ENCODE results near the gene ACKR1.

The ACKR1 gene, protein sequence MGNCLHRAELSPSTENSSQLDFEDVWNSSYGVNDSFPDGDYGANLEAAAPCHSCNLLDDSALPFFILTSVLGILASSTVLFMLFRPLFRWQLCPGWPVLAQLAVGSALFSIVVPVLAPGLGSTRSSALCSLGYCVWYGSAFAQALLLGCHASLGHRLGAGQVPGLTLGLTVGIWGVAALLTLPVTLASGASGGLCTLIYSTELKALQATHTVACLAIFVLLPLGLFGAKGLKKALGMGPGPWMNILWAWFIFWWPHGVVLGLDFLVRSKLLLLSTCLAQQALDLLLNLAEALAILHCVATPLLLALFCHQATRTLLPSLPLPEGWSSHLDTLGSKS

DNA sequence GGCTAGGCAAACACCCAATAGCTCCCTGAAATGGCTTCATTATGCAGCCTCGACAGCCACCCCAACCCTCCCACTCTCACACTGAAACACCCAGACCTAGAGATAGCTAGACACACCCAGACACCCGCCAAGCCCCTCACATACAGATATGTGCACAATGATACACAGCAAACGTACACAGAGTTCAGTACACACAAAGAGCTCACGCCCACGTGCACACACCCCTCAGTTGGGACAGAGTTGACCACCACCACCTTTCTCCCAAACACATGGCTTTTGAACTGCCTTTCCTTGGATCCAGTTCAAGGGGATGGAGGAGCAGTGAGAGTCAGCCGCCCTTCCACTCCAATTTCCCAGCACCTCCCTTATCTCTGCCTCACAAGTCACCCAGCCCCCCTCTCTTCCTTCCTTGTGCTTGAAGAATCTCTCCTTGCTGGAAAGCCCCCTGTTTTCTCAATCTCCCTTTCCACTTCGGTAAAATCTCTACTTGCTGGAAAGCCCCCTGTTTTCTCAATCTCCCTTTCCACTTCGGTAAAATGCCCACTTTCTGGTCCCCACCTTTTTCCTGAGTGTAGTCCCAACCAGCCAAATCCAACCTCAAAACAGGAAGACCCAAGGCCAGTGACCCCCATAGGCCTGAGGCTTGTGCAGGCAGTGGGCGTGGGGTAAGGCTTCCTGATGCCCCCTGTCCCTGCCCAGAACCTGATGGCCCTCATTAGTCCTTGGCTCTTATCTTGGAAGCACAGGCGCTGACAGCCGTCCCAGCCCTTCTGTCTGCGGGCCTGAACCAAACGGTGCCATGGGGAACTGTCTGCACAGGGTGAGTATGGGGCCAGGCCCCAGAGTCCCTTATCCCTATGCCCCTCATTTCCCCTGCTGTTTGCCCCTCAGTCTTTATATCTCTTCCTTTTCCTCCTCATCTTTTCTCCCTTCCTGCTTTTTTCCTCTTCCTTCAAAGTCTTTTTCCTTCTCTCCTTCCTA, at the start of gene ACKR1:
TSS of gene ACKR1 (plus strand) at position 715 of the 981 bp plus-strand sequence. CDS start at position 800, 85 bp downstream.
- FAIRE-seq: no peak

DNA sequence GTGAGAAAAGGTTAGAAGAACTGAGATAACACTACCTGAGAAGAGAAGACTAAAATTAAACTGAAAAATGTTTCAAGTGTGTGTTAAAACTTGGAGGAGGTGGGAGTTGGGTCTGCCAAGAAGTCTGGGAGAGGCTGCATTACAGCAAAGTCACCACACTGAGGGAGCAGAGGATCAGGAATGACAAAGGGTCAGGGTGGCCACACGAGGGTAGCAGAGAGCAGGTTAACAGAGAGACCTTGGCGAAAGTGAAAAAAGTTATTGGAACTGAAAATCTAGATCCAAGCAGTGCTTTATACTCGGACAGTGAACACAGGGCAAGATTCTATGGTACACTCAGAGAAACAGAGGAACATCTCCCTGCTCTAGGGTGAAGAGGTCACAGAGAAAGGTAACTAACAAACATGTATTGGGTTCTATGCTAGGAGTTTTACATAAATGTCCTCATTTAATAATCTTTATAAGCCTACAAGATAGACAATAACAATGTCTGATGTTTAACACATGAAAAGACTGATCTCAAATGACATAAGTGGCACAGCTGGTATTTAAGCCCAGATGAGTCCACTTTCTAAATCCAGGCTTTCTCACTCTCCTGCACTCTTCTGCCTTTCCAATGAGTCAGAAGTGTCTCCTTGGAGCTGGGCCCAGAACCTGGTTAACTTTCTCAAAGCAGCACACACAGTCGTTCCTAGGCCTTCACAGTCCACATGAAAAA, 43.5 kb upstream of the ACKR1 start:
- FAIRE-seq: peak; percentile 52

GRCh38 chr1:159161719-159162026, 43.0 kb upstream of the ACKR1 start:
- no peak for FAIRE-seq

DNA sequence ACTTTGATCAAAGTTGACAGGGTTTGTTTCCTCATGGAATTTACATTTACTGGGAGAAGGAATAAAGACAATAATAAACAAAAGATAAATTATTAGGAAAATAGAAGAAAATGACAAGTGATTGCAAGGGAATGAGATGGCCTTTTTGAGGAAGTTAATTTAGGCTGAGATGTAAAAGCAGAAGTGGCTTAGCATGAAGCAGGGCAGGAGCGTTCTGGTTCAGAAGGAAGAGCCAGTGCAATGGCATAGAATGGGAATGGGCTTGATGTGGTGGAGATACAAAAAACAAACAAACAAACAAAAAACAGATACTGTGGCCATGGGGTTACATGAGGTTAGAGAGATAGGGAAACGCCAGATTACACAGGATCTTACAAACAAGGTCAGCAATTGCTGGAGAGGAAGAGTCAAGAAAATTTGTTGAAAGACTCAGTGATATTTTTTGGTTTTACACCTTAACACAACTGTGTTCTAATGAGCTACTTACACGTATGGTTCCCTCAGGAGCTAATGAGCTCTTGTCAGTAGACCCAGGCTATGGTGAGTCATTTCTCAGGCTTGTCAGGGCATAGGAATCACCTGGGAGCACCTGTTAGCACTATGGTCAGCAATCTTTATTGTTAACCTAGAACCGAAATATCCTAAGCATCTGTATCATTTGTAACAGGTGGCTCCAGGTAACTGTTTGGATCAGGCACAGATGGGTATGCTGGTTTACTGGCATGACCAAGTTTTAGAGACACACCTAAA, 42.0 kb upstream of the ACKR1 start:
- no peak for FAIRE-seq

DNA sequence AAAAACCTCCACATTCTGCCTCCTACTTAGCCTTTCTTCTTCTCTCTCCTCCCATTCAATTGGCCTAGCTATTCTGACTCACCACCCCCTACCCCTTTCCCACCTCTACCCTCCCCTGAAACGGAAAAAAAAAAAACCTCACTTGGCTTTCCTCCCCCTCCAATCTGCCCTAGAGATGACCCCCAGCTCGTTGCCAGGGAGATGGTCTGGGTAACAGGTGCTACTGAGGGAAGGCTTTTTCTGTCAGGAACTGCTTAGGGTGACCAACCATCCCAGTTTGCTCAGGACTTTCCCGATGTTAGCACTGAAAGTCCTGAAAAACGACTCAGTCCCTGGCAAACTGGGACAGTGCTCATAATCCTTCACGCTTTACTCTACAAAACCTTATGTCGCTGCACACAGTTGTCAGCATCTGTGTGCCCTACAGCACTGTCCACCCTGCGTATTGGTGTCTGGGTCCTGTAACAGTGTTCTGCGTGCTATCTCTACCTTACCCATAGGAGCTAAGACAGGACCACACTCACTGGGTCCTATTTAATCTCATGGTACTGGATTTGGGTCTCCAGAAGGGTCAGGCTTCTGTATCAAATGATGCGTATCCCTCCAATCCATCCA, 41.0 kb upstream of the ACKR1 start:
- no peak for FAIRE-seq

DNA sequence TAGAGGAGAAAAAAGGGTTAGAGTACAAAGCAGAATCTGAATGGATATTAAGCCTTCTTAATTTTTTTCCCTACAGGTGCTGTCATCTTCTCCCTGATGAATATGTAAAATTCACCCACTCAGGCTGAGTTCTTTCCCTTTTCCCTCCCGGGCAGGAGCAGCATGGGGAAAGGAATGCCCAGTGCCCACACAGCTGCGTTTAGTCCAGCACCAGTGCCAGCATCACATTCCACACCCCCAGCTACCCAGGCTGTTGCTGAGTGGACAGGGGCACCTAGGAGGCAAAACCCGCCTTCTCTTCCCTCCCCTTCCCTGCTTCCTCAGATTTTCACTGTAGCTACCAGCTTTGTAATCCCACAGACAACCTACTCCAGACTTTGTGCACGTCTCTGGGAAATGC, 36.6 kb upstream of the ACKR1 start:
- FAIRE-seq: no peak

- FAIRE-seq: no peak
These were observed 34.0 kb upstream of the ACKR1 start for GRCh38 chr1:159170639-159171038.

DNA sequence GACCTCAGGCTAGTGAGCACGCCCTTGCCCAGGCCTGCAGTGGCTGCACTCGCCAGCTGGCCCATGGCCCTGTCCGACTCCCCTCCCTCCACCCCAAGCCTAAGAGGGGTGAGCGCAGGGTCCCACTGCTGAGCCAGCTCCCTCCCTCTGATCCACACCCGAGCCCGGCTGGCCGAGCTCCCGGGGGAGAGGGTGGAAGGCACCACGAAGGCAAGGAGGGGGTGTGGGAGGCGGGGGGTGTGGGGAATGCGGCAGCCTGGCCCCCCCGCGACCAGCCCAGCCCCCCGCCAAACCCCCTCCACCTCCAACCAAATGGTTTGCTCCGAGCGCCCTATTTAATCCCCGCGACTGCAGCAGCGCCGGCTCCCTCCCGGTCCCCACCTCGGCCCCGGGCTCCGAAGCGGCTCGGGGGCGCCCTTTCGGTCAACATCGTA, 33.4 kb upstream of the ACKR1 start, which contains the start of gene CADM3:
TSS of gene CADM3 (plus strand) at position 362 of the 434 bp plus-strand sequence. CDS start 151 bp downstream, outside the sequence.
- FAIRE-seq: no peak

DNA sequence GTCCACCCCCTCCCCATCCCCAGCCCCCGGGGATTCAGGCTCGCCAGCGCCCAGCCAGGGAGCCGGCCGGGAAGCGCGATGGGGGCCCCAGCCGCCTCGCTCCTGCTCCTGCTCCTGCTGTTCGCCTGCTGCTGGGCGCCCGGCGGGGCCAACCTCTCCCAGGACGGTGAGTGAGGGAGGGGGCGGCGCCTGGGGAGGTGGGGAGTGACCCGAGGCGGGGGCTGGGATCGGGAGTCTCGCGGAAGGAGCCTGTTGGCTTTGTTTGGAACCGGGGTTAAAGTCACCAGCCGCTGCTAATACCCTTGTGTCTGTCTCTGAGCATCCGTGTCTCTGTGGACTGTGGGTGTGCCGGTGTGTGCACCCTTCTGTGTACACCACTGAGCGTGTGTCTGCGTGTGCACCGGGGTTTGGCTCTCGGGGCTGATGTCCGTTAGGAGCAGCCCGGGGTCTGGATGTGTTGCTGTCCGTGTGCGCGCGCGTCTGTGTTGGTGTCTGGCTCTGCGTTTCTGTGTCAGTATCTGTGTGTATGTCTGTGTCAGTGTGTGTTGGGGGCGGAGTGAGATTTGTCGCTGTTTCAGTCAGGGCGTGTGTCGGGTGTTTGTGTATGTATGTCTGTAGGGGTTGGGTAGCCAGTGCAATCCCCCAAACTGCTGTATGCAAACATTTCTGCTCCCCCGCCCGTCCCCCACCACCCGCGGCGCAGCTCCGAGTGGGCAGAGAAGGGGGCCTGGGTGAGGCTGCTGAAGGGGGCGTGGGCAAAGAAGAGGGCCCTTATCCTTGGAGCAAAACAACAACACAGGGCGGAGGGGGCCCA, 32.8 kb upstream of the ACKR1 start:
- FAIRE-seq: no peak

GRCh38 chr1:159172614-159173291, 31.9 kb upstream of the ACKR1 start:
- no peak for FAIRE-seq

DNA sequence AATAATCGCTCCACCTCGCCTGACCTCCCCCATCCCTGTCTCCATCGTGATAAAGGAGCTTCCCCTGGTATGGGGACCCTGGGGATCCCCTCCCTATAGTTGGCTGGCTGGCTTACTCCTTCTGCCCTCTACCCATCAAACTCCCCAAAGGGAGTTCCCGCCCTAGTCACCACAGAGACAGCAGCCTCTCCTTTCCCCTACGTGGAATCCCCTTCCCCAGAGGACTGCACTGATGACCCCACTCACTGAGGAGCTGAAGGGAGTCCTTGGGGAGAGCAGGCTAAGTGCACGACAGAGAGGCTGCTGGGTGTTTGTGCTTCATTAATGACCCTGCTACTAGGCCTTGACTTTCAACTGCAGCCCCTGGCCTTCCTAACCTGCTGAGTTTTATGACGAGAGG, 31.4 kb upstream of the ACKR1 start:
- no peak for FAIRE-seq

DNA sequence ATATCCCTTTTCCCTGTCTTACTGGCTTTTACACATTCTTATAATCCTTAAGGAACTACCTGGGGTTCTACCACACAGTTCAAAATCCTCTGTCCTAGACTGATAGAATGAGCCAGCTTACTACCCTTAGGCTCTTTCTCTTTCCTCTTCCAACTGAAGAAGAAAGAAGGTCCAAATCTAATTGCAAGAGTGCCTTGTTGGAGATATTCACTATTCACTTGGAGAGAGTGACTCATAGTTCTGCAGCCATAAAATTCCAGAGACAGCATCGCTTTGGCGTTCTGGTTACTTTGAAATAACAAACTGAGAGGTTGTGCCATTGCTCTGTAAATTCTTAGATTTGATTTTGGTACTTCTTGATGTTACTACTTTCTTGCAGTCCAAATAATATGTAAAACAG, 29.1 kb upstream of the ACKR1 start:
- no peak for FAIRE-seq

GRCh38 chr1:159177272-159177907, 27.3 kb upstream of the ACKR1 start:
- FAIRE-seq: no peak

DNA sequence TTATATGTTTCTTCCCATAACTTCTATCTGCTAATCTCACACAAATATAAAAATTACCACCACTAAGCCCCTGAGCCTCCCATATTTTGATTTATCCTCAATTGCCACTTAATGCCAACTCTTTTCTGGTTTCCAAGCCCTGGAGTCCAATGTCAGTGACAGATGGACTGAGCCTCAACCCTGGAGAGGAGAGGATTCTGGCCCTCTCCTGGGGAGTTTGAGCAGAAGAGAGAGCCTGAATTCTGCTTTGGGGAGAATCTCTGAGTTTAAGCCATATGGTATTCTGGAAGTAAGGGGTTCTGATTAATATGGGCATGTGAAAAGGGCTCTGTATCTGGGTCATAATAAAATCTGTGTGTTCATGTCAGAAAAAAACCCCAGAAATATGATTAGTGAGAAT, 24.8 kb upstream of the ACKR1 start:
- no peak for FAIRE-seq

DNA sequence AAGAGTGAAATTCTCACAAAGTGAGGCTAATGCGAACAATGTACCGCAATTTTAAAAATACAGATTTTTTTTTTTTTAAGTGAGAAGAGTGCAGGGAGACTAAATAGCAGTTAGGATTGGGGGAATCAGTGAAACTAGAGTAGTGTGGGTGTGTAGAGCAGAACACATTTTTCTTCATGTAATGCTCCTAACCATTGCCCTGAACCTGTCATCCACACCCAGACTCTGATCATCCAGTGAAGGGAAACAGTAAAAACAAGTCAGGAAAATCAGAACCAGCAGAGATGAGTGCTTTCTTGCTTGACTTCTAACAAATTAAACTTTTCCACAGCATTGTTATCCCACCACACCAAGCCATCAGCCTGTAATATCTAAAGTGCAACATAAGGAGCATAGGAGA, 24.2 kb upstream of the ACKR1 start:
- no peak for FAIRE-seq

DNA sequence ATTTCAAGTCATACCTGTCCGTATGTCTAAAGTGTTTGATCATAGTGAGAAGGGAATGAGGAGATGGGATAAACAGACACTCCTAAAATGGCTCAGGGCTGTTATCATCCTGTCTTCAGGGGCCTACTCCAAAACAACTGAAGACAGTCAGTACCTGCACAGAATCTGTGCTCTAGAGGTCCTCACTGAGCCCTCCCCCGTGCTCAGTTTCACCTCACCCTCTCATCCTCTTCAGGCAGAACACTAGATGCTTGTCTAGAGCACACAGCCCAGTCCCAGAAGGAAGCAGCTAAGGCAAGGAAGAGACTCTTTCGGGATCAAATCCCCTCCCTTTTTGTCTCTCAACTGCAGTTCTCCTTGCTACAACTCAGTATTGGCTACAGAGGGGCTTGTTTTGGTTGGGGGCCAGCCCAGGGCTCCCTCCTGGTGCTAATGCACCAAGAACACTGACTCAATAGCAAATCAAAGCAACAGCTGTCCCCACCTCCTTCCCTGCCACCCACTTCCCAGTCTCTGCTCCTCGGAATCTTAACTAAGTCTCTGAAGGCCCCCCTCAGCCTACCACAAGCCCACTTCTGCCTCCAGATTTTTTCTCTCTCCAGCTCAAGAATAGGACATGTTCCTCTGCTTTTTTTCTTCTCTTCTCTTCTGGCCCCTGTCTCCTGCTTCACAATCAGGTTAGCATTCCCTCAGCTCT, 23.2 kb upstream of the ACKR1 start:
- no peak for FAIRE-seq

DNA sequence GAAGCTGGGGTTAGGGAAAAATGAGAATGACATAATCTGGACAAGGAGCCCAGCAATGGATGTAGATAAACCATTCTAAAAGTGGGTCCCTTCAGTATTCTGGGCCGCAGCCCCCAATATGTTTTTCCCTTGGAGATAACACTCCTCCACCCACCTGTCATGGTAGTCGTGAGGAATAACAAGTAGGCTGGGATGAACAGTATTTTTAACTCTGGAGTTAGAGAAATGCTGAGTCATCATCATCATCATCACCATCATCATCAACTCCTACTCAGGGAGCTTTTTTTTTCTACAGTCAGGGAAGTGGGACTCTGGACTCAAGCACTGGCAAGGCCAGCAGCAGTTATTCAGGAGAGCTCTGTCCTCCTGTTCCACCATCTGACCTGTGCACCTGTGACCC, 20.5 kb upstream of the ACKR1 start:
- FAIRE-seq: no peak

DNA sequence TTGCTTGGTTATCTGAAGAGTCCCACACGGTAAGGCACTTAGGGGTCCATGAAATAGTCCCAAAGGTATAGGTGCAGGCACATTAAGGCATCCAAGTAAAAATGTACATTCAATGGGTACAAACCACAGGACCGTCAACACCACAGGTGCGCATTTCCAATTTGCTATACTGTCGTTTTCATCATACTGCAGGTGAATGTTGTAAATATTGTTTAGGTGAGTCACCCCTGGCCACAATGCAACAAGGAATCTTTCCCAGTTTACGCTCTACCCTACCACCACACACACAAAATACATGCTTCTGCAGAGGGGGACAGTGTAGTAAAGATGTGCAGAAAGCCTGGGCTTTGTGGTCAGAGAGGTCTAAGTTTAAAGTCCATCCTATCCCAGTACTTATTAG, 19.6 kb upstream of the ACKR1 start:
- no peak for FAIRE-seq

DNA sequence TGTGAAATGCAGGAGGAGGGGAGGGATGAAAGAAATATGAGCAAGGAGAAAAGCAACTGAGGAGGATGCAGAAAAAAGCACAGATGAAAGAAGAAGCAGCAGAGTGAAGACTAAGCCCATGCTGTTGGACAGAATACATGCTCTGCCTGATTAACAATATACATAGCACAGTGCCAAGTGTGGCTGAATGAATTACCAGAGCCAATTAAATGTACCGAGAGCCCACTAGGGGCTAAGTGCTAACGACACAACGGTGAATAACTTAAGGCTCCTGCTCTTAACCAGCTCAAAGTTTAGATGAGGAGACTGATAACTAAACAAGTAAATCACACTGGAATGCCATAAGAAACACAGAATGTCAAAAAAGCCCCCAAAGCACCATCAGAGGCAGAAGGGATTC, 17.6 kb upstream of the ACKR1 start:
- FAIRE-seq: no peak

Measured in G401.6 (cell line).